ENCODE measurements around the gene SYT10.
"Not testable (repeated sequence)": the region's sequence is repeated elsewhere in the genome, so short reads cannot be mapped to it uniquely, and the experiment has no call there.

Gene SYT10

DNA sequence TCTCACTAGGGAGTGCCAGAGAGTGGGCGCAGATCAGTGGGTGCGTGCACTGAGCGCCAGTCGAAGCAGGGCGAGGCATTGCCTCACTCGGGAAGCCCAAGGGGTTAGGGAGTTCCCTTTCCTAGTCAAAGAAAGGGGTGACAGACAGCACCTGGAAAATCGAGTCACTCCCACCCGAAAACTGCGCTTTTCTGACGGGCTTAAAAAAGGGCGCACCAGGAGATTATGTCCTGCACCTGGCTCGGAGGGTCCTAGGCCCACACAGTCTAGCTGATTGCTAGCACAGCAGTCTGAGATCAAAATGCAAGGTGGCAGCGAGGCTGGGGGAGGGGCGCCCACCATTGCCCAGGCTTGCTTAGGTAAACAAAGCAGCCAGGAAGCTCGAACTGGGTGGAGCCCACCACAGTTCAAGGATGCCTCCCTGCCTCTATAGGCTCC, 107.6 kb downstream of the SYT10 start:
- not testable (repeated sequence) for DNase-seq

DNA sequence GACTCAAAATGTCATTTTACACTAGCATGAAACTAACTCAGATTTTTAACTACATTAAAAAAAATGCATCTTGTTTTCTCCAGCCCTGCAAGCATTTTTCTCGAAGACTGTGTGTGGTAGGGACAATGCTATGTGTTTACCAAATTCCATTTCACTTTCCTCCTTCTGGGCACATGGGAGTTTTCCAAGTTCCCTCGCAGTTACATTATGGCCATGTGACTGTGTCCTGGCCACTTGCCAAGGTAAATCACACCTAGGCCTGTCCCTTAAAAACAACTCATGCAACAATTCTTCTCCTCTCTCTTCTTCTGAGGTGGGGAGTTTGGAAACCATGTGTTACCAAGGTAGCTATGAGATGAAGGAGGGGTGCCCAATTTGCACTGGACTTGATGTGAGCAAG, 108.7 kb downstream of the SYT10 start:
- no peak for DNase-seq
